HUES48 (cell line): Measurements from ENCODE around the gene DDX43.

Experiments used
- H3K27ac ChIP-seq: one replicate; pipeline ENCODE4 v1.7.0; 2013; ENCODE audit warnings: low read depth, low read length, inconsistent platforms
- H3K27me3 ChIP-seq: 2 replicates; pipeline ENCODE4 v1.6.1; 2013; ENCODE audit warnings: mild to moderate bottlenecking, low read length; ENCODE audit not compliant: control insufficient read depth, insufficient read depth
- H3K36me3 ChIP-seq: 2 replicates; pipeline ENCODE4 v1.6.1; 2013; ENCODE audit warnings: low read length; ENCODE audit not compliant: control insufficient read depth, insufficient read depth
- H3K4me1 ChIP-seq: 2 replicates; pipeline ENCODE4 v1.6.1; 2013; ENCODE audit warnings: mild to moderate bottlenecking, low read length; ENCODE audit not compliant: control insufficient read depth, insufficient read depth
- H3K4me3 ChIP-seq: 2 replicates; pipeline ENCODE4 v1.5.1; 2013; ENCODE audit warnings: mild to moderate bottlenecking, low read depth, low read length
- H3K9ac ChIP-seq: 2 replicates; pipeline ENCODE4 v1.6.1; 2013; ENCODE audit warnings: mild to moderate bottlenecking, low read depth, low read length, moderate library complexity
- H3K9me3 ChIP-seq: 2 replicates; pipeline ENCODE4 v1.6.1; 2013; ENCODE audit warnings: low read length; ENCODE audit not compliant: control insufficient read depth, insufficient read depth

Gene DDX43

GRCh38 chr6:73394577-73395354 is at the start of gene DDX43:
Gene DDX43 (plus strand): TSS chr6:73394828. CDS start chr6:73394906, 78 bp downstream.
- Histone ChIP-seq H3K27me3 (no peaks in the 10 kb centered on the region), H3K4me3 (no peak within 1 kb of the TSS), H3K4me1 (no peaks in the 10 kb centered on the region), H3K36me3 (no peaks in the 10 kb centered on the region), H3K9ac (no peak within 1 kb of the TSS), H3K9me3 (no peaks in the 10 kb centered on the region), H3K27ac (no peak within 1 kb of the TSS)

- no peak overlapping the region for H3K9ac ChIP-seq
- no peaks in the 10 kb centered on the region for H3K36me3 ChIP-seq
- peaks cover 28% of the 10 kb centered on the region for H3K4me1 ChIP-seq
- no peaks in the 10 kb centered on the region for H3K27me3 ChIP-seq
- peak overlapping the region; percentile 92 for H3K27ac ChIP-seq
- peaks cover 4% of the 10 kb centered on the region for H3K9me3 ChIP-seq
- H3K4me3 ChIP-seq: no peak overlapping the region
Measured at GRCh38 chr6:73348550-73349204, 46.0 kb upstream of the DDX43 start.

GRCh38 chr6:73349311-73349710 is 45.3 kb upstream of the DDX43 start:
- peak overlapping the region; percentile 92 for H3K27ac ChIP-seq
- no peaks in the 10 kb centered on the region for H3K36me3 ChIP-seq
- peaks cover 4% of the 10 kb centered on the region for H3K9me3 ChIP-seq
- 0 out of 2 replicates have a peak overlapping the region, but pooled peaks have one; percentile 28 for H3K9ac ChIP-seq
- H3K27me3 ChIP-seq: no peaks in the 10 kb centered on the region
- H3K4me1 ChIP-seq: peaks cover 28% of the 10 kb centered on the region
- H3K4me3 ChIP-seq: peak overlapping the region; percentile 28; the same call in 1 of the 2 replicates

GRCh38 chr6:73353636-73354593 is 40.7 kb upstream of the DDX43 start, which contains the start of gene DPPA5:
Gene DPPA5 (minus strand): TSS chr6:73354276. CDS start chr6:73354225, 51 bp downstream.
- Histone ChIP-seq H3K27ac (no peak within 1 kb of the TSS), H3K36me3 (no peaks in the 10 kb centered on the region), H3K4me1 (peaks cover 18% of the 10 kb centered on the region), H3K4me3 (no peak within 1 kb of the TSS), H3K9ac (no peak within 1 kb of the TSS), H3K9me3 (no peaks in the 10 kb centered on the region; the same call in 1 of the 2 replicates), H3K27me3 (no peaks in the 10 kb centered on the region)

- H3K9ac ChIP-seq: no peak within 1 kb of the TSS
- H3K36me3 ChIP-seq: no peaks in the 10 kb centered on the region
- H3K9me3 ChIP-seq: no peaks in the 10 kb centered on the region
- no peaks in the 10 kb centered on the region for H3K27me3 ChIP-seq
- H3K27ac ChIP-seq: no peak within 1 kb of the TSS
- H3K4me1 ChIP-seq: no peaks in the 10 kb centered on the region
- no peak within 1 kb of the TSS for H3K4me3 ChIP-seq
Measured at GRCh38 chr6:73362358-73362757, 32.3 kb upstream of the DDX43 start, which contains the start of gene KHDC3L. Gene KHDC3L (plus strand): TSS chr6:73362658. CDS start chr6:73362730, 72 bp downstream.

- Histone ChIP-seq H3K27ac (no peak overlapping the region), H3K4me1 (peaks cover 3% of the 10 kb centered on the region; the same call in 1 of the 2 replicates), H3K9ac (no peak overlapping the region), H3K9me3 (no peaks in the 10 kb centered on the region), H3K4me3 (no peak overlapping the region), H3K36me3 (no peaks in the 10 kb centered on the region), H3K27me3 (no peaks in the 10 kb centered on the region)
Measured at GRCh38 chr6:73362869-73363536, 31.6 kb upstream of the DDX43 start.

GRCh38 chr6:73363537-73363875 is 31.1 kb upstream of the DDX43 start:
- Histone ChIP-seq H3K9me3 (no peaks in the 10 kb centered on the region), H3K9ac (no peak overlapping the region), H3K4me1 (peaks cover 5% of the 10 kb centered on the region; the same call in 1 of the 2 replicates), H3K27ac (no peak overlapping the region), H3K27me3 (no peaks in the 10 kb centered on the region), H3K4me3 (no peak overlapping the region), H3K36me3 (no peaks in the 10 kb centered on the region)

- no peak overlapping the region for H3K27ac ChIP-seq
- peaks cover 5% of the 10 kb centered on the region; the same call in 1 of the 2 replicates for H3K4me1 ChIP-seq
- no peaks in the 10 kb centered on the region for H3K36me3 ChIP-seq
- H3K9ac ChIP-seq: no peak overlapping the region
- no peaks in the 10 kb centered on the region for H3K27me3 ChIP-seq
- H3K9me3 ChIP-seq: no peaks in the 10 kb centered on the region
- H3K4me3 ChIP-seq: no peak overlapping the region
Measured at GRCh38 chr6:73364121-73364520, 30.5 kb upstream of the DDX43 start.

- no peak overlapping the region for H3K27ac ChIP-seq
- H3K4me3 ChIP-seq: no peak overlapping the region
- no peaks in the 10 kb centered on the region for H3K36me3 ChIP-seq
- H3K9me3 ChIP-seq: no peaks in the 10 kb centered on the region
- peaks cover 5% of the 10 kb centered on the region; the same call in 1 of the 2 replicates for H3K4me1 ChIP-seq
- H3K9ac ChIP-seq: no peak overlapping the region
- H3K27me3 ChIP-seq: no peaks in the 10 kb centered on the region
Measured at GRCh38 chr6:73364549-73364948, 30.1 kb upstream of the DDX43 start.

GRCh38 chr6:73367761-73368355 is 26.8 kb upstream of the DDX43 start:
- Histone ChIP-seq H3K4me1 (peaks cover 5% of the 10 kb centered on the region; the same call in 1 of the 2 replicates), H3K4me3 (no peak overlapping the region), H3K9me3 (peaks cover 3% of the 10 kb centered on the region; the same call in 1 of the 2 replicates), H3K9ac (no peak overlapping the region), H3K36me3 (no peaks in the 10 kb centered on the region), H3K27me3 (no peaks in the 10 kb centered on the region), H3K27ac (no peak overlapping the region)
